GM04503 (cell line): ENCODE results near the gene ZPBP.
"Not testable (repeated sequence)": the region's sequence is repeated elsewhere in the genome, so short reads cannot be mapped to it uniquely, and the experiment has no call there.

ENCODE experiments used
- DNase-seq: peaks from one replicate; pipeline ENCODE4 v3.0.0-alpha.2; 2012; ENCODE audit warnings: low read depth

The ZPBP gene

DNA sequence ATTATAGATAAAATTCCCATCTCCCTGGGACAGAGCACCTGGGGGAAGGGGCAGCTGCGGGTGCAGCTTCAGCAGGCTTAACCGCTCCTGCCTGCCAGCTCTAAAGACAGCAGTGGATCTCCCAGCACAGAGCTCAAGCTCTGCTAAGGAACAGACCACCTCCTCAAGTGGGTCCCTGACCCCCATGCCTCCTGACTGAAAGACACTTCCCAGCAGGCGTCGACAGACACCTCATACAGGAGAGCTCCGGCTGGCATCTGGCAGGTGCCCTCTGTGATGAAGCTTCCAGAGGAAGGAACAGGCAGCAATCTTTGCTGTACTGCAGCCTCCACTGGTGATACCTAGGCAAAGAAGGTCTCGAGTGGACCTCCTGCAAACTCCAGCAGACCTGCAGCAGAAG is 51.9 kb downstream of the ZPBP start:
- not testable (repeated sequence) for DNase-seq

DNA sequence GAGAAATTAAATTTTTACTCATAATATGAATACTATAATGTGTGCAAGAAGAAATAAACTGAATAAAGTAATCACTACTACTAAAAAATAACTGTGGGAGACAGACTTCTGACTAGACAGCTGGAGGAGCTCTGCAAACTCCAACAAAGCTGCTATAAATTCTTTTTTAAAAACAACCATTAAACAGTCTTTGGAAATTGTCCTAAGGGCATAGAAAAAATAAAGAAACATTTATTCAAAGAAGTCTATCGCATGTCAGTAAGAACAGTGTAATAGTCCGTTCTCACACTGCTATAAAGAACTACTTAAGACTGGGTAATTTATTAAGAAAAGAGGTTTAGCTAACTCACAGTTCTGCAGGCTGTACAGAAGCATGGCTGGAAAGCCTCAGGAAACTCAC is 56.0 kb downstream of the ZPBP start:
- no peak for DNase-seq

DNA sequence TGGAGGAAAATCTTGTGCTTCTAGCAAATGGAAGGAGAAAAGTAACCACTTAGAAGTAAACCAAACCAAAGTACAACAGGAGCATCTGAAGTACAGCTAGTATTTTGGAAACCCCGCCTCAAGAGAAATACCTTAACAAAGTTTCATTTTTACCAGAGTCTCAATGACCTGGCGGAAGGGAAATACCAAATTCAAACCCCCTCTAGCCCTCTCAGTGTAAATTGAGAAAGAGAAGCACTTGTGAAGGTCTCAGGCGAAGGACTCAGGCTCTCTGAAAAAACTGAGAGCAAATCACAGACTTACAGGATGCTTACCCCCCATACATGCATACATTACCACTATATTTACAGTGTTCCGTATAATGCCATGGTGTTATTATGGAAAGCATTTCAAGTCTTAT is 70.1 kb downstream of the ZPBP start:
- no peak for DNase-seq

DNA sequence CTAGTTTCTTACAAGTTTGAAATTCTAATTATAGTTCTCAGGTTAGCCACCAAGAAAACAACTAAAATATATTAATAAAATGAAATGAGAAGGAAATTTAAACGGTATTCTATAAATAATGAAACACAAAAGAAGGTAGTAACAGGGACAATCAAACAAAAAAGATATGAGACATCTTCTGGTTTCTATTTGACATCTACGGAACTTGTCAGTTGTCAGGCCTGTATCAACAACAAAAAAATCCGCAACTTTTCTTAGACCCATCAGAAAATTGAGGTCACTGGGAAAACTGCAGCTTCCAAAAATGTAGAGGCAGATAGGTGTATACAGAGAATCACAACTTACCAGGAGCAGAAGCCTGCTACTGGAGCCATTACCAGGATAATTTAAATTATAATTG is 70.6 kb downstream of the ZPBP start:
- DNase-seq, result no peak

DNA sequence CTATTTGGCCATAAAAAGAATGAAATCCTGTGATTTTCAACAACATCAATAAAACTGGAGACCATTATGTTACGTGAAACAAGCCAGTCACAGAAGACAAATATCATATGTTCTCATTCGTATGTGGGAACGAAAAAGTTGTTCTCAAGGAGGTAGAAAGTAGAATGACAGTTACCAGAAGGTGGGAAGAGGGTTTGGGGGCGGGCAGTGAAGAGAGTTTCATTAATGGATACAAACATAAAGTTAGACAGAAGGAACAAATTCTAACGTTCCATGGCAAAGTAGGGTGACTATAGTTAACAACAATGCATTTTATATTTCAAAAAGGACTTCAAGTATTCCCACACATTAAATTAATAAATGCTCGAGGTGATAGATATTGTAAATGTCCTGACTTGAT is 97.4 kb downstream of the ZPBP start:
- DNase-seq, result no peak

DNA sequence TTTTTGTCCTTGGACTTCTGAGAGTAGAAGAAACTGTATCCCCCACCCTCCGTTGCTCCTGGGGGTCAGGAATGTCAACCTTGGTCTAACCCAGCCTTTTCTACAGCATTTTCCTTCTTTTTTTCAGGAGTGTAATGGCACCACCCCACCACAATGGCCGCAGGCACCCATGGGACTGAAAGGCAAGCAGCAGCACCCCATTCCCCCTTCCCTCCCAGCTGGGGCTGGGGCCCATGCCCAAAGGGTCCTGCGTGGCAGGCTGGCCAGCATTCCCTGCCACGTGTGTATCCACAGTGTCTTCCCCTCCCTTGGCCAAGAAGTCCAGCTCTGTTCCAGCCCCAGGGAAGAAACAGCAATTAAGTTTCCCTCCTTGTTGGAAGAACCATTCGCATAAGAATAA is 106.9 kb downstream of the ZPBP start:
- no peak for DNase-seq

DNA sequence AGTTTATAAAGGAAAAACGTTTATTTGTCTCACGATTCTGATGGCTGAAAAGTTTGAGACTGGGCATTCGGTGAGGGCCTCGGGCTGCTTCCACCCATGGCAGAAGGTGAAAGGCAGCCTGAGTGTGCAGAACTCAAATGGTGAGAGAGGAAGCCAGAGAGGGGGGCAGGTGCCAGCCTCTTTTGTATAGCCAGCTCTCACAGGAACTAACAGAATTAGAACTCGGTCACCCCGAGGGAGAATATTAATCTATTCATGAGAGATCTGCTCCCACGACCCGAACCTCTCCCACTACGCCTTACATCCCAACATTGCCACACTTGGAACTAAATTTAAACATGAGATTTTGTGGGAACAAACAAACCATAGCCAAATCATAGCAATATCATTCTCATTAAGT is 112.6 kb downstream of the ZPBP start:
- no peak for DNase-seq

DNA sequence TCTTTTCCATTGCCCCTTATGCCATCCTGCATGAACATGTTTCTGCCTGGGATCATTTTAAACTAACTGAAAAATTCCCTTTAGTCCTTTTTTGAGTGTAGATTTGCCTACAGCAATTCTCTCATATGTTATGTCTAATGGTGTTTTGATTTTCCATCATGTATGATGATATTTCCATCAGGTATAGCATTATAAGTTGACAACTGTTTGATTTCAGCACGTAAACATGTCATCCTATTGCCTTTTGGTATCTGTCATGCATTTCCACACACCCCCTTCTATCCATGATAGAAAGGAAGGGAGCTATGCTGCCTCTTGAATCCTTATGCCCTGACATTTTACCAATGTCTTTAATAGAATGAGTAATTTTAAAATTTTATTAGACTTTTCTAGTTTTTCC is 116.8 kb downstream of the ZPBP start:
- DNase-seq, result no peak

DNA sequence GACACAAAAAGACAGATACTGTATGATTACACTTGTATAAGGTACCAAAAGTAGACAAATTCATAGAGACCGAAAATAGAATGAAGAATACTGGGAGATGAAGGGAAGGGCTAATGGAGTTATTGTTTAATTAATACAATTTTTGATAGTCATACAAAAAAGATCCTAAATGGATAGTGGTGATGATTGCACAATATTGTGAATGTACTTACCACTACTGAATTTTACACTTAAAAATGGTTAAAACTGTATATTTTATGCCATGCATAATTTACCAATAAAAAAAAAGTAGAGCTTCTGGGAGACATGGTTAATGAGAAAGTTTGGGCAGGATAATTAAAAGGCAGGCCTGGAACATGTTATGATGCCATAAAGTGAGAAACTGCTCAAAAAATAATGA is 119.0 kb downstream of the ZPBP start:
- no peak for DNase-seq

DNA sequence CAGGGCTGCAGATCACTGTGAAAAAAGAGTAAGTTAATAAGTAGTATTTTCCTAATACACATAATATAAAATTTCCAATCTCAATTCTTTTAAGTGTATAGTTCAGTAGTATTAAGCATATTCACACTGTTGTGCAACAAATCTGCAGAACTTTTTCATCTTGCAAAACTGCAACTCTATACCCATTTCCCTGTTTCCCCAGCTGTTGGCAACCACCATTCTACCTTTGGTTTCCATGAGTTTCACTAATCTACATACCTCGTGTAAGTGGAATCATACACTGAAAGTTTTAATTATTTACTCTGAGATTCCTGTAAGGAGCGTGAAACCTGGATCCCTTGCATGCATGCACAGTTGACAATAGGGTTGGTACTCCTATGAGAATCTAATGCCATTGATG is 155.4 kb downstream of the ZPBP start:
- no peak for DNase-seq

DNA sequence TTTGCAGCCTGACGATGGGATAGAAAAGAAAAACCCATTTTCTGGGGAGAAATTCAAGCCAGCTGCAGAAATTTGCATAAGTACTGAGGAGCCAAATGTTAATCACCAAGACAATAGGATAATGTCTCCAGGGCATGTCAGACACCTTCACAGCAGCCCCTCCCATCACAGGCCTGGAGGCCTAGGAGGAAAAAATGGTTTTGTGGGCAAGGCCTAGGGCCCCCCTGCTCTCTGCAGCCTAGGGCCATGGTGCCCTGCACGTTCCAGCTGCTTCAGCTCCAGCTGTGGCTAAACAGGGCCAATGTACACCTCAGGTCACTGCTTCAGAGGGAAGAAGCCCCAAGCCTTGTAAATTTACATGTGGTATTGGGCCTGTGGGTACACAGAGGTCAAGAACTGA is 161.4 kb downstream of the ZPBP start:
- no peak for DNase-seq

DNA sequence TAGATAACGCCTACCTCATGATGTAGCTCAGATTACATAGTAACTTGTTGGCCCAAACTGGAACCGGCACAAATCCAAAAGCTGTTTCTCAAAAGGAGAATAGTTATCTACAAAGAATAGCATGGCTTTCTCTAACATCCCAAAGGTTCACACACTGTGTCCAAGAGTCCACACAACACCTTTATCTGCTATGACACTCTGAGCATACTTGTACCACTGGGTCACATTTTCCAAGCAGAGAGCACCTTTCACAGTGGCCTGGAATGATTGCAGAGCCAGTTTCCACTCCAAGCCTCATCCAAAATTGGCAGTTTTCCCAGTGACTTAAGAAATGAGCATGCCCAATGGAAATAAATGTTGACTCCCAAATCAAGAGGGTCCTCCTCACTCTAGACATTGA is 164.3 kb downstream of the ZPBP start:
- DNase-seq, result no peak

DNA sequence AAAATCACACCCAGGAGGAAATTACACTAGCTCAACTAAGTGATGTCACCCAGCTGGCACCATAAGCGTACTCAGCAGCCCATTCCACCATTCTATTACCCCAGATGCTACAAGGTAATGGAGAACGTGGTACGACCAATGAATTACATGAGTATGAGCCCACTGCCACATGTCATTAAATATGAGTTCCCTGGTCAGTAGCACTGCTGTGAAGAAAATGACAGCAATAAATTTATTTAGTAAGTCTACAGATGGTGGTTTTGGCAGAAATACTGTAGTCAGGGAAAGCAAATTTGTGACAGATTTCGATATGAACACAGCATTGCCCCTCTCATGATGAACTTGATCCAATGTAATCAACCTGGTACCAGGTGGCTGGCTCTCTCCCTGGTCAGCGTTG is 165.4 kb downstream of the ZPBP start:
- no peak for DNase-seq

DNA sequence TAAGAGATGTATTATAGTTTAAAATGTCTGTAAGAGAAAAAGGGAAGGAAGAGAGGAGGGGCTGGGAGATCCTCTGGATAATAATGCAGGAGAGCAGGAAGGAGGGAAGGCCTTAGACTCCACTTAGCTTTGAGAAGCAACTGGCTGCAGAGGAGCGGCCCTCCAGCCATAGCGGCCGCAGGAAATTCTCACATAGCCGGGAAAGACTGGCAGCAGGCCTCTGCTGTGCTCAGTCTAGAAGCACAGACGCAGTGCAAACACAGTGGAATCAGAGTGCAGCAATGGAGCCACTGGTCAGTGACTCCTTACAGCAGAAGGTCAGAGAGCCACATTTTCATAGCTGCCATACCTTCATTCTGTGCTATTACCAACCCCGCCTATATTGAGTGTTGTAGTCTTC is 166.3 kb downstream of the ZPBP start:
- no peak for DNase-seq

DNA sequence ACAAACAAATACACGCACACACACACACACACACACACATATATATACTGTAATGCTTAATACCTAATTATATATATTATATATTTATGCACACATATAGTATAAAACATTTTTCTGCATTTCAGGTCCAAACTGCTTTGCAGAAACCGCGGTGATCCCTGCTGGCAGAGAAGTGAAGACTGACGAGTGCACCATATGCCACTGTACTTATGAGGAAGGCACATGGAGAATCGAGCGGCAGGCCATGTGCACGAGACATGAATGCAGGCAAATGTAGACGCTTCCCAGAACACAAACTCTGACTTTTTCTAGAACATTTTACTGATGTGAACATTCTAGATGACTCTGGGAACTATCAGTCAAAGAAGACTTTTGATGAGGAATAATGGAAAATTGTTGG is 181.1 kb downstream of the ZPBP start:
- DNase-seq, result no peak

DNA sequence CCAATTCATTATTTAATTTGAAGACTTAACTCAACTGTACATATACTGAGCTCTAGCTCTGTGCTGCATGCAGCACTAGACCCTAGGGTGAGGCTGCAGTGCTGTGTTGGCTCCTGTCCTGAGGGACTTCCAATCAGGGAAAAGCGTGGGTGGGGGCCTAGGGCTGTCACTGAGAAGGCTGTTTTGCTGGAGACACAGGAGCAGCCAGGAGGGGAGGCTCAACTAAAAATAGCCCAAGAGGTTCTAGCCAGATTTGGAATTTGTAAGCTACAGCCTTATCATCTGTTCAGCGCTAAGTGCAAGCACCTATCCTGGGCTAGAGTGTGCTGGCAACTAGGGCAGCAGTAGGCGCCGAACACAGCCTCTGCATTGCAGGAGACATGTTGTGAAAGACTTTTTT is 198.5 kb downstream of the ZPBP start:
- no peak for DNase-seq

DNA sequence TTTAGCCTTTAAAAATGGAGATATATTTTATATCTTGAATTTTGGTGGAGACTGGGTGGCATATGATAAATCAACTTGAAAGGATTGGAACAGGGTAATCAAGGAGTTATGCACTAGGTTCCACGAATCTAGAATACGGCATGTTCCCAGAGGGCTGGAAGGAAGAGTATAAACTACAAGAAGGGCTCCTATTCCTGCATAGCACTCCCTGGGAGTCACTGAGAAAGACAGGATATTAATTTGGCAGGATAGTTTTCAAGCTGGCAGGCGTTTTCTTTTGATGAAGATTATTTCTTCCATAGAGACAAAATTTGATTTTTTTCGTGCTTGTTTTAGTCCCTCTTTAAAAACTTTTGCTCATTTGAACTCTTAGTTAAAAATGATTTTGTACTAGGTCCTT is 199.9 kb downstream of the ZPBP start:
- DNase-seq, result no peak

DNA sequence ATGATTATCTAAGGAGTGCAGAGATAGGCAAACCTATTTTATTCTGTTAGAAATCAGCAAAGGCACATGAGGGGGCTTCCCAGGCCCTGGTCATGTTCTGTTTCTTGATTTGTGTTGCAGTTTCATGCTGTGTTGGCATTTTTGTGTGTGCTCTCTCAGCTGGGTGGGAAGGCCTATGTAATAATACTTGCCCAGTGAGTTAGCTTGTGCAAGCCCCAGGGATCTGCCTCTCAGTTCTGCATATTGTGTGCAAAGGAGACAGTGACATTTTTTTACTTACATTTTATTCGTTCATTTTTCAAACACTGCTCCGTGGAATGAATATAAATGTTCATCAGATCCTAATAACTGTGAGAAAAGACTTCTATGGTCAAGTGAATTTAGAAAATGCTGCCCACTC is 200.6 kb downstream of the ZPBP start:
- DNase-seq, result no peak
